KG1 (cell line): Measurements from ENCODE around the gene CHKA.

ENCODE experiments used
- DNase-seq: peaks from one replicate; lab custom pipeline; 2025; lab: John Stamatoyannopoulos, UW

CHKA gene

GRCh38 chr11:68074584-68075352 is 46.4 kb downstream of the CHKA start:
- DNase-seq, result no peak

GRCh38 chr11:68071281-68072048 is 49.7 kb downstream of the CHKA start:
- no peak for DNase-seq

DNA sequence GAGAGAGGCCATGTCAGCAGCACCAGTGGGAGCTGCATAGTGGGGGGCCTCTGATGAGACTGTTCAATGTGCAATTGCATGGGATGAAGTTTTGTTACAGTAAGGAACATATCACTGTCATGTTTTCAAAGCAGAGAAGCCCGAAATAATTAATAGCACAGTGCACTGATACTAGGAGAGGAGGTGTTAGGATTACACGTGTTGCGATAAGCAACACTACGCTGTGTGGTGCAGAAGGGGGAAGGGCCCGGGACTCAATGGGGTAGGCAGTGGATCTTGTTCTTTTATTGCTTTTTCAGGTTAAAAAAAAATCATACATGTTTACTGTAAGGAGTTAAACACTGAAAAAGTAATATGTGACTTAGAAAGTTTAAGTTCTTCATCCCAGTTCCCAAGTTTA is 53.2 kb downstream of the CHKA start:
- no peak for DNase-seq

DNA sequence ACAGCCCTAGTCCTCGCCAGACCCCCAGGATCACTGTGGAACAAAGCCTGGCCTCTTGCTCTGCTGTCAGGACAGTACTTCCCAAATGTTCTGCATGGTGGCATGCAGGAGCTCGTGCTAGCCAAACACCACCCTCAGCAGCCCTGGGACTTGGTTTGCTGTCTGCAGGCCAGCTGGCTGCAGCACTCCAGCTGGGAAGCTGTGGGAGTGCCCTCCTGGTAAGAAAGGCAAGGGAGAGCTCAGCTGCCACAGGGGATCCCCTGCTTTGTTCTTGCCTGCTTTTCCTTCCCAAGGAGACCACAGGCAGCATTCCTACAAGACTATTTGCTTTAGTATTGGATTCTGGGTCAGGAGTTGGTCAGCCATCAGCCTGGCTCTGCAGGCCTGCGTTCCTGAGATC is 54.4 kb downstream of the CHKA start:
- no peak for DNase-seq

GRCh38 chr11:68065841-68066240 is 55.3 kb downstream of the CHKA start:
- DNase-seq, result no peak

DNA sequence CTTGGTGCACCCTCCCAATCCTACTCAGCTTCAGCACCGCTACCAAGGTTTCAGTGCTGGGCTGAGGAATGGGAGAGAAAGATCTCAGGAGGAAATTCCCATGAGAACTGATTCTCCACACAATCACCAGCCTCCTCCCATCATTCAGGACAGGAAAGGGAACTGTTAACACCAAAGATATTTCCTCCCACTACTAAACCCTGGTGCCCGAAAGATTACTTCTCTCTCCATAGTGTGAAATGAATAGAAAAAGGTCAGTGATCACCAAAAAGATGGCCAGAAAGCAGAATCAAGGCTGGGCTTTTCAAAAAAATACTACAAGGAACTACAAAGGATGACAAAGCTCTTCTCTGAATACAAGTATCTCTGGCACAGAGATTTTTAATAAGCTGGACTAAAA is 56.3 kb downstream of the CHKA start:
- DNase-seq, result no peak

GRCh38 chr11:68061508-68061907 is 59.7 kb downstream of the CHKA start:
- no peak for DNase-seq

DNA sequence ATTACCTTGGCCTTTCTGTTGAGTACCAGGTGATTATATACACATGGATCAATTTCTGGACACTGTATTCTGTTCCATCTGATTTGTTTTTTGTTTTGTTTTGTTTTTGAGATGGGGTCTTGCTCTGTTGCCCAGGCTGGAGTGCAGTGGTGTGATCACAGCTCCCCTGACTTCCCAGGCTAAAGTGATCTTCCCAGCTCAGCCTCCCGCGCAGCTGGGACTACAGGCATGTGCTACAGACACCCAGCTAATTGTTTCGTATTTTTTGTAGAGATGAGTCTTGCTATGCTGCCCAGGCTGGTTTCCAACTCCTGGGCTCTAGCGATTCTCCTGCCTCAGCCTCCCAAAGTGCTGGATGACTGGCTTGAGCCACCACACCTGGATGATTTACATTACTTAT is 63.4 kb downstream of the CHKA start:
- no peak for DNase-seq

DNA sequence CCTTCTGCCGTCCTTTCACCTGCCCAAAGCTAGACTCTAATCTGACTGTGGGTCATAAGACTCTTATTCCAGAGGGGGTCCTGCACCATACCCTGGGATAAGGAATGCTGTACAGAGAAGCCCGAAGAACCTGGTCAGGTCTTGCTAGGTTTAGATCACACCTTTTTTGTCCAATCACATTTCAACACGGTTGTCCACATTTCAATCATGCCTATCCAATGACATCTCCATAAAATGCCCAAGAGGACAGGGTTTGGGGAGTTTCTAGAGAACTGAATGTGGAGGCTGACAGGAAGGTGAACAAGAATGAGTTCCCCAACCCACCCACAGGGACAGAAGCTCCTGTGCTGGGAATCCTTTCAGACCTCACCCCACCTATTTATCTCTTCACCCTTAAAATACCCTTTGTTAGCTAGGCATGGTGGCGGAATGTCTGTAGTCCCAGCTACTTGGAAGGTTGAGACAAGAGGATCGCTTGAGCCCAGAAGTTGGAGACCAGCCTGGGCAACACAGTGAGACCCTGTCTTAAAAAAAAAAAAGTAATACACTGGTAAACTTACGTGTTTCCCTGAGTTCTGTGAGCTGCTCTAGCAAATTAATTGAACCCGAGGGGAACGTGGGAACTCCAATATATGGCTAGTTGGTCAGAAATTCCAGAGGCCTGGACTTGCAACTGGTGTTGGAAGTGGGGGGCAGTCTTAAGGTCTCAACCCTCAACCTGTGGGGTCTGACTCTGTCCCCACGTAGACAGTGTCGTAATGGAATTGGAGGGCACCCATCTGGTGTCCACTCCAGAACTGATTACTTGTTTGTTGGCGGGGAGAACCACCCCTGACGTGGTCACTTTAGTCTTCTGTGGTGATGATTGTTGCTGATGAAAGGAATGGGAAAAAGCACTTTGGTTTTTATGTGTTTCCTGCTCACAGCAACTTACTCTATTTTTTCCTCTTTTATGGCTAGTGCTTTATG is 64.6 kb downstream of the CHKA start:
- DNase-seq, result no peak

DNA sequence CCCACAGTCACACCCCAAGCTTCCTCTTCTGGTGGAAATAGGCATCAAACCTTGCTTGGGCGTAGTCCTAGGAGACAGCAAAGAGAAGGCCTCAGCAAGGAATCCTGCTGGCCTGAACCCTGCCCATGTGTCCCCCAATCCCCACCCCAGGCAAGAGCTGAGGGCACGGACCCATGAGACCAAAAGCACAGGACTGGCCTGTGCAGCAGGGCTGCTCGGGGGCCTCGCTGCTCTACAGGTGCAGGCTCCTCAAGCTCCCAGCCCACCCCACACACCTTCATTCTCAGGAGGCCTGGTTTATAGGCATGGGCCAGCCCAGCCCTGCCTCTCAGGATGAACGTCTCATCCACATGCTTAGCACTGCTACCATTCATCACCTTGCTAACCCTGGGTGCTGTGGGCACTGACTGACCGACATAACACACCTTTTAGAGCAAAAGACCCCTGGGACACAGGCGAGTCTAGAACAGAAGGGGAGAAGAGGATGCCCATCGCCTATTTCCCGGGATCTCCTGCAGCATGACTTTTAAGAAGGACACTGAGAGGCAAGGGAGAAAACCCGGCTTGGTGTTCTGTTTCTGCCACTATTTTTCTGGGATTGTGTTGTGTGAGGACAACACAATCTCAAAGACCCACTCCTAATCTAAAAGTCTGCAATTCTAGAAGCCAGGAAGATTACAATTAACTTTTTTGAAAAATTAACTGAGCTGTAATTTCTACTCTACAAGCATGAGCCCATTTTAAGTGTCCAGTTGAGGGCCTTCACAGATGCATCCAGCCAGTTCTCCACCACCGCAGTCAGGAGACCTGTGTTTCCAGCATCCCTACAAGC is 67.0 kb downstream of the CHKA start:
- no peak for DNase-seq

DNA sequence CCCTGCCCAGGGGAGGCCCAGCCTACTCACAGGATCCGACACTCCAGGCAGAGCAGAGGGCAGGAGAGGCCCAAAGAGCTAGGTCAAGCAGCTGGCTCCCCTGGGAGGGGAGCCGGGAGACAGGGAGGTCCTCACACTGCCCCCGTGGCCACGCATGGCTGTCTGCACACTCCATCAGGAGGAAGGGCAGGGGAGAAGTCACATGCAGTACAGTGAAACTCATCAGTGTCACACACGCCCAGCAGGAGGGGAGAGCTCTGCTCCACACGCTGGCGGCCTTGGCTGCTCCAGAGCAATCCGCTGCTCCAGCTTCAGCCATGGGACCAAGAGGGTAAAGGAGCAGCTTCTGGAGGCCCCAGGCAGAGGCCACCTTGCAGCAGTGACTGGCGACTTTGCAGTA is 68.1 kb downstream of the CHKA start:
- no peak for DNase-seq

- DNase-seq, result no peak
These were observed 68.9 kb downstream of the CHKA start for GRCh38 chr11:68052137-68052873.

DNA sequence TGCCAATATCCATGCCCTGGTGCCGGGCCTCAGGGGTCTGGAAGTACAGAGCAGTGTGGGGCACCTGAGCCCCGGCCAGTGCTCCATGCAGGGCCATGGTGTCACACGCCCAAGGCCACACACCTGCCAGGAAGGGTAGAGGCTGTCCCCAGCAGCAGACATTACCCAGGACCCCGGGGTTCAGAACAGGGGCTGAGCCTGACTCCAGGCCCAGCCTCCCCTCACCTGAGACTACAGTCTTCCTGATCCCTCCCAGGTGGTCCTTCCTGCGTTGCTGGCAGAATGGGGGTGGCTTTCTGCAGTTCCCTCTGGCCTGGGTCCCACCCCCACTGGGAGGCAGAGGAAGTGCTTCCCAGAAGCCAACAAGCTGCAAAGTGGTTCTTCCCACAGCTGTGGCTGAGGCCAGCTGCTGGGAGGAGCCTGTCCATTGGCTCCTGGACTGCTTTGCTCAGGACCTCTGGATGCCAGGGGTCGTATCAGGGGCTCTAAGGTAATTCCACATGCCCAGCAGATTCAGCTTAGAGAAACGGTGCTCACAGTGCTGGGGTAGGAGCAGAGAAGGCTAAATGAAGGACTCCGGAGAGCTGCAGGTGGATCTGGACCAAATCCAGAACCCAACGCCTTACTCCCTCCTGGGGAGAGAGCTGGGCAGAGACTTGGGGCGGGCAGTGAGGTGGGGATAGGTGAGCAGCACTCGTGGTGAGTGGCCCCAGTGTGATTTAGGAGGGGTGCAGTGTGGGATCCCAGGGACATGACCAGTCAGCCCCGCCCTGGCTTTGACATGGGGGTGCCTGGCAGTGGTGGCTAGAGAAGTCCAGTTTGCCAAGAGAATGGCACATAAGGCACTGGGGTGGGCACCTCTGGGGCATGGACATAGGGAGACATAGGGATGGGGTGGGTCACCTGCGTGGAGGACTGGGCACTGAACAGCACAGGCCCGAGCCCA is 69.7 kb downstream of the CHKA start:
- DNase-seq, result no peak

DNA sequence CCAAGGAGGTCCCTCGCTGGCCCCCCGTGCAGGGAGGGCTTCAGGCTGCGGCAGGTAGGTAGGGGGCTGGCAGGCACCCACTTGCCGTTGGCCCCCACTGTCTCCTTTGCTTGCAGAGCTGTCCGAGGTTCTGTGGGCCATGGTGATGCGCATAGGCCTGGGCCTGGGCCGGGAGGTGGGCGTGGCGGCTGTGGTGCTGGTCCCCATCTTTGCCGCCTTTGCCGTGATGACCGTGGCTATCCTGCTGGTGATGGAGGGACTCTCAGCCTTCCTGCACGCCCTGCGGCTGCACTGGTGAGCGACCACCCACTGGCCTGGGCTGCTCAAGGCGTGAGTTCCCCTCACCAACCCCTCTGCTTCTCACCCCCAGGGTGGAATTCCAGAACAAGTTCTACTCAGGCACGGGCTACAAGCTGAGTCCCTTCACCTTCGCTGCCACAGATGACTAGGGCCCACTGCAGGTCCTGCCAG is 70.8 kb downstream of the CHKA start:
- DNase-seq, result no peak

GRCh38 chr11:68049509-68050370 is 71.4 kb downstream of the CHKA start:
- no peak for DNase-seq

DNA sequence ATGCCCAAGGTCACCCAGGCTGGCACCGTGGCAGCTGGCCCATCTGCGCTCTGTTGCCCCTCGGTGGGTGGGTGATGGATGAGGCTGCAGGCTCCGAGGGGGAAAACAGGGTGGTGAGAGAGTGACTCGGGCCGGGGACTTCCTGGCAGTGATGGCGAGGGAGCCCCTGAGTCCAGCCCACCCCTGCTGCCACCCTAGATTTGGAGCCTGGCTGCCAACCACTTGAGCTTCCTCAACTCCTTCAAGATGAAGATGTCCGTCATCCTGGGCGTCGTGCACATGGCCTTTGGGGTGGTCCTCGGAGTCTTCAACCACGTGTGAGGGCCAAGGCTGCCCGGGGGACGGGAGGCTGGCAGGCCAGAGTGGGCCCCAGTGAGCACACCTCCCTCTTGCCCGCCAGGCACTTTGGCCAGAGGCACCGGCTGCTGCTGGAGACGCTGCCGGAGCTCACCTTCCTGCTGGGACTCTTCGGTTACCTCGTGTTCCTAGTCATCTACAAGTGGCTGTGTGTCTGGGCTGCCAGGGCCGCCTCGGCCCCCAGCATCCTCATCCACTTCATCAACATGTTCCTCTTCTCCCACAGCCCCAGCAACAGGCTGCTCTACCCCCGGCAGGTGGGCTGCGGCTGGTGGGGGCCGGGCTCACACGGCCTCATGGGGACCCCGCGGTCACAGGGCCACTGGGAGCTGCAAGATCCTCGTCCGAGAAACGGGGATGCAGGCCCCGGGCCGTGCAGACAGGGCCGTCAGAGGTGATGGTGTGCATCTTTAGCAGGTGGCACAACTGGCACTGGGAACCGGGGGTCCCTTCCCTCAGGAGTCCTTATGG is 72.3 kb downstream of the CHKA start:
- no peak for DNase-seq

- DNase-seq, result no peak
These were observed 73.5 kb downstream of the CHKA start for GRCh38 chr11:68047437-68048290.
